Suprapubic skin (tissue), 4 donors: ENCODE results near the gene SEPTIN8. TPM values are rescaled to one million over a fixed set of nuclear protein-coding genes. Genes with fewer than 3 reads are reported as not detected.

Experiments used
- DNase-seq, 2 donors: peaks; one replicate each; pipeline ENCODE4 v3.0.0-alpha.2; 2019; ENCODE audit warnings: low spot score in 2 of 2
- H3K27ac ChIP-seq: fragments of 200-600 bp; sonication (generic); one replicate; pipeline ENCODE4 v1.5.1; 2019
- H3K27me3 ChIP-seq: fragments of 200-600 bp; sonication (generic); one replicate; pipeline ENCODE4 v1.5.1; 2019
- H3K36me3 ChIP-seq: fragments of 200-600 bp; sonication (generic); one replicate; pipeline ENCODE4 v1.5.1; 2019
- H3K4me1 ChIP-seq: fragments of 200-600 bp; sonication (generic); one replicate; pipeline ENCODE4 v1.5.1; 2019
- H3K4me3 ChIP-seq: fragments of 200-600 bp; sonication (generic); one replicate; pipeline ENCODE4 v1.5.1; 2019; ENCODE audit warnings: mild to moderate bottlenecking
- H3K9me3 ChIP-seq: fragments of 200-600 bp; sonication (generic); one replicate; pipeline ENCODE4 v1.5.1; 2019
- EP300 ChIP-seq: sonication (generic); formaldehyde crosslinking; IDR thresholded peaks from one replicate; pipeline ENCODE4 v1.6.1; 2017; ENCODE audit warnings: antibody characterized with exemption
- POLR2A ChIP-seq, 2 donors: fragments of 450-650 bp; IDR thresholded peaks; one replicate each; pipeline ENCODE4 v1.6.1; 2017; ENCODE audit warnings: antibody characterized with exemption in 2 of 2, mild to moderate bottlenecking in 2 of 2, moderate library complexity in 2 of 2
- POLR2AphosphoS5 ChIP-seq, 3 donors: sonication (generic); formaldehyde crosslinking; IDR thresholded peaks; one replicate each; pipeline ENCODE4 v1.6.1; 2017; ENCODE audit warnings: antibody characterized with exemption in 3 of 3
- whole genome bisulfite sequencing: methylation state at CpG from one replicate; pipeline ENCODE4 v1.1.5; 2018; 5-methylcytosine and 5-hydroxymethylcytosine counted together
- total RNA-seq, 4 donors: library from RNA; depleted of rRNA; stranded (reverse); fragments of >200 nt; gene quantifications; one replicate each; pipeline ENCODE4 v1.1.0, GENCODE V29; 2016
- TF ChIP-seq, protein P1 (sequence below), 2 donors: fragments of 200-600 bp in 1 of 2; fragments of 450-650 bp in 1 of 2; sonication (generic) in 1 of 2; IDR thresholded peaks; one replicate each; pipeline ENCODE4 v1.5.1; 2016 to 2019; ENCODE audit warnings: antibody characterized with exemption in 2 of 2, mild to moderate bottlenecking in 1 of 2, moderate library complexity in 1 of 2

Gene SEPTIN8
- total RNA-seq, 4 donors from 2014 or later: 75.9 to 85.0 (median 80.8) TPM

DNA sequence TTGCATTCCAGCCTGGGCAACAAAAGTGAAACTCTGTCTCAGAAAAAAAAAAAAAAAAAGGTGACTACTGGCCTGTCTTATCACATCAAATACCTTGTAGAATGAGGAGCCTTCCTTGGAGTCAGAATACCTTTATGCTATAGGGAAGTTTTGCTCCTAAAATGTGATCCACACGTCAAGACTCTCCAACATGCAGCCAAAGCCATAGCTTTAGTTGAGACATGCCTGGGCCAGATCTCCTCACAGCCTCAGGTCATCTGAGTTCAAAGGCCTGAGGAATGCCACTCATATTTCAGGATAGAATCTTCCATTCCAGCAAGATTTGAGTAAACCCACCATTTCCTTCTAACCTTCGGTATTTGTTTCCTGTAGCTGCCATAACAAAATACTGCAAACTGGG lies 22.4 kb upstream of the SEPTIN8 start:
- H3K9me3 ChIP-seq: no peaks in the 10 kb centered on the region
- WGBS: 83% methylated on average over 2 of the region's 2 CpGs
- H3K4me1 ChIP-seq: no peaks in the 10 kb centered on the region
- H3K4me3 ChIP-seq: no peak overlapping the region
- TF ChIP-seq, protein P1, sequence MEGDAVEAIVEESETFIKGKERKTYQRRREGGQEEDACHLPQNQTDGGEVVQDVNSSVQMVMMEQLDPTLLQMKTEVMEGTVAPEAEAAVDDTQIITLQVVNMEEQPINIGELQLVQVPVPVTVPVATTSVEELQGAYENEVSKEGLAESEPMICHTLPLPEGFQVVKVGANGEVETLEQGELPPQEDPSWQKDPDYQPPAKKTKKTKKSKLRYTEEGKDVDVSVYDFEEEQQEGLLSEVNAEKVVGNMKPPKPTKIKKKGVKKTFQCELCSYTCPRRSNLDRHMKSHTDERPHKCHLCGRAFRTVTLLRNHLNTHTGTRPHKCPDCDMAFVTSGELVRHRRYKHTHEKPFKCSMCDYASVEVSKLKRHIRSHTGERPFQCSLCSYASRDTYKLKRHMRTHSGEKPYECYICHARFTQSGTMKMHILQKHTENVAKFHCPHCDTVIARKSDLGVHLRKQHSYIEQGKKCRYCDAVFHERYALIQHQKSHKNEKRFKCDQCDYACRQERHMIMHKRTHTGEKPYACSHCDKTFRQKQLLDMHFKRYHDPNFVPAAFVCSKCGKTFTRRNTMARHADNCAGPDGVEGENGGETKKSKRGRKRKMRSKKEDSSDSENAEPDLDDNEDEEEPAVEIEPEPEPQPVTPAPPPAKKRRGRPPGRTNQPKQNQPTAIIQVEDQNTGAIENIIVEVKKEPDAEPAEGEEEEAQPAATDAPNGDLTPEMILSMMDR (IDR thresholded peaks at IDR 0.05): no peak
- TF ChIP-seq POLR2A (IDR thresholded peaks at IDR 0.05) (no peak), POLR2AphosphoS5 (IDR thresholded peaks at IDR 0.05) (no peak), EP300 (no peak)
- no peak overlapping the region for H3K27ac ChIP-seq
- H3K36me3 ChIP-seq: no peaks in the 10 kb centered on the region
- peak in 1 of 2 donors; percentile 20 for DNase-seq
- H3K27me3 ChIP-seq: no peaks in the 10 kb centered on the region

DNA sequence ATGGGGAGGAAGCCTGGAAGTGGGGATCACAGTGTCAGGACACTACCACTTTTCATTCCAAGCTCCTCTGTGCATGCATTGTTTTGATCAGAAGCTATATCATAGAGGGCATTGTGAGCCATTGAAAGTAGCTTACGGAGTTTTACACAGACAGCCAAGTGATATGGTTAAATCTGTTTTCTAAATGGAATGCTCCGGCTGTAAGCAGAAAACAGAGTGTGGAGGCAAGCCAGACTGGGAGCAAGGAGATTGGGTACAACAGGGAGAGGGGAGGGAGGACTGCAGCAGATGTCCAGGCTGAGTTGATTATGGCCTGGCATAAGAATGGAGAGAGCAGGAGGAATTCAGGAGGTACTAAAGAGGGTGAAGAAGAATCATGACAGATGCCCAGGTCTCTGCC lies 20.6 kb upstream of the SEPTIN8 start:
- H3K27ac ChIP-seq: no peak overlapping the region
- DNase-seq: peak in 1 of 2 donors; percentile 24
- 53% methylated on average over 2 of the region's 2 CpGs for WGBS
- no peaks in the 10 kb centered on the region for H3K9me3 ChIP-seq
- TF ChIP-seq, protein P1 (IDR thresholded peaks at IDR 0.05): no peak
- TF ChIP-seq EP300 (no peak), POLR2A (IDR thresholded peaks at IDR 0.05) (no peak)
- H3K4me3 ChIP-seq: no peak overlapping the region
- no peaks in the 10 kb centered on the region for H3K4me1 ChIP-seq
- no peaks in the 10 kb centered on the region for H3K36me3 ChIP-seq
- no peaks in the 10 kb centered on the region for H3K27me3 ChIP-seq

DNA sequence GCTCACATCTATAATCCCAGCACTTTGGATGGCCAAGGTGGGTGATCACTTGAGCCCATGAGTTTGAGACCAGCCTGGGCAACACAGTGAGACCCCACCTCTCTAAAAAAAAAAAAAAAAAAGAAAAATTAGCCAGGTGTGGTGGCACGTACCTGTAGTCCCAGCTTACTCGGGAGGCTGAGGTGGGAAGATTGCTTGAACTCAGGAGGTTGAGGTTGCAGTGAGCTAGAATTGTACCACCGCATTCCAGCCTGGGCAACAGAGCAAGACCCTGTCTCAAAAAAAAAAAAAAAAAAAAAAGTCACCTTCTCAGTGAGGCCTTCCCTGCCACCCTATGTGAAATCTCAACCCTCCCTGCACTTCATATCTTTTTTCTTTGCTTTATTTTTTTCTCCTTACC lies 14.0 kb upstream of the SEPTIN8 start:
- no peaks in the 10 kb centered on the region for H3K9me3 ChIP-seq
- TF ChIP-seq EP300: no peak
- no peak for TF ChIP-seq POLR2AphosphoS5 (IDR thresholded peaks at IDR 0.05)
- TF ChIP-seq POLR2A (IDR thresholded peaks at IDR 0.05): no peak
- TF ChIP-seq, protein P1 (IDR thresholded peaks at IDR 0.05): no peak
- 87% methylated on average over 3 of the region's 3 CpGs for WGBS
- DNase-seq: peak in 1 of 2 donors; percentile 21
- H3K4me3 ChIP-seq: no peak overlapping the region
- H3K27ac ChIP-seq: no peak overlapping the region
- no peaks in the 10 kb centered on the region for H3K36me3 ChIP-seq
- no peaks in the 10 kb centered on the region for H3K4me1 ChIP-seq
- peaks cover 4% of the 10 kb centered on the region for H3K27me3 ChIP-seq

DNA sequence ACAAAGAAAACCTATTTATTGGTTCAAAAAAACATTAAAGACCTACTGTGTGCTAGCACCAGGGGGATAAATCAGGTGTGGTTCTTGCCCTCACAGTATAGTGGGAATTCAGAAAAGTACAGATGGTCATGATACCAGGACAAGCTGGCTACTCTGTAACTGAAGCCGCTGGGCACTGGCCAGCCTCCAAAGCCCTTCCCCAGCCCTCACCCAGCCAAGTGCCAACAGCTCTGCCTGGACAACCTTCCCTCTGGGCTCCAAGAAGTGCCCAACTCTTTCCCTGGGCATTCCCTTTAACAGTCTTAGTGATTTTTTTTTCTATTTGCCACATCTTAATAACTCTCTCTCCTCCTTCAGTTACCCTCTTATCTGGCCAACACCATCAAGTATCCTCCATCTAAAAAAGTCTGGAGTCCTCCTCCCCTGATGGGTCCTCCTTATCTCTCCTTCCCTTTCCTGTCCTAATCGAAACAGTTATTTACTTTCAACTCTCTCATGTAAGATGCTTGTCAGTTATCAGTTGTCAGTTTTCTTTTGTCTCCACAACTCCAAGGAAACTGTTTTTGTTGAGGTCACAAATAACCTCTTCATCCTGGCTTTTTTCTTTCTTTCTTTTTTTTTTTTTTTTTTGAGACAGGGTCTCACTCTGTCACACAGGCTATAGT lies 13.3 kb upstream of the SEPTIN8 start:
- Histone ChIP-seq H3K4me1 (no peaks in the 10 kb centered on the region), H3K4me3 (no peak overlapping the region), H3K27me3 (peaks cover 4% of the 10 kb centered on the region), H3K9me3 (no peaks in the 10 kb centered on the region), H3K36me3 (no peaks in the 10 kb centered on the region), H3K27ac (no peak overlapping the region)
- DNase-seq: peak in 1 of 2 donors; percentile 21
- 67% methylated on average over 2 of the region's 2 CpGs for WGBS
- TF ChIP-seq EP300: no peak
- TF ChIP-seq POLR2A (IDR thresholded peaks at IDR 0.05): no peak
- no peak for TF ChIP-seq POLR2AphosphoS5 (IDR thresholded peaks at IDR 0.05)
- TF ChIP-seq, protein P1 (IDR thresholded peaks at IDR 0.05): no peak

DNA sequence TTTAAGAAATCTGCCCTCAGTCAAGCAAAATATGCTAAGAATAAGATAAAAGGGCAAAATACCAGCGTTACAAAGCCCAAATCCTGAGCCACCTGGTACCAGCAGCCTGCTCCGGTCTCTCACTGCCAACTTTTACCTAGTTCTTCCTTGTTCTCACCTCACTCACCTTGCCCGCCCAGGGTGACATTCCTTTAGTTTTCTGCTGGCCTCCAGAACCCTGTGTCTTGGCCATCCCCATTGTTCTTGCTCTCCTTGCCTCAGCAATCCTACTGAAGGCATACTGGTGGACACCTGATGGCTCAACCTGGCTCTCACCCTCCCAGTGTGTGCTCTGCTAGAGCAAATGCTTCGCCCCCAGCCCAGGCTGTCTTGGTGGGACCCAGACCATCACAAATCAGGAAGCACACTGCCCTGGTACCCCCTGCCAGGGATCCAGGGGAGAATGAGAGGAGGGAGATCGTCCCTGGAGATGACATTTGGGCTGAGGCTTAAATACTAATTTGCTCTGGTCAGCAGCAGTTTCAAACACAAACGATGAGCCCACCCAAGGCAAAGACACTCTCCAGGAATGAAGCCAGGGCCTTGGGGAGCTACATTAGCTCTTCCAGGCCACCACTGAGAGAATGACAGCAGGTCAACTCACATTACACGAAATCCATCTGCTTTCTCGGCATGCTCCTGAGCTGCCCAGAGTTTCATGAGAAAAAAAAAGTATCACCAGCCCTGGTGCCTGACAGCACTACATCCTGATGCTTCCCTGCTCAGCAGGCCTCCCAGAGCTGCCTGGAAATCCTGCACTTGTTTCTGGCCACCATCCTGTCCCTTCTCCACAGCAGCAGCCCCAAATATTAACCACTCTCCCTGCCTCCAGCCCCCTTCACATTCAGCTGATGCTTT lies 12.2 kb upstream of the SEPTIN8 start:
- peaks cover 4% of the 10 kb centered on the region for H3K27me3 ChIP-seq
- no peak for TF ChIP-seq POLR2AphosphoS5 (IDR thresholded peaks at IDR 0.05)
- TF ChIP-seq EP300: no peak
- TF ChIP-seq POLR2A (IDR thresholded peaks at IDR 0.05): no peak
- TF ChIP-seq, protein P1 (IDR thresholded peaks at IDR 0.05): no peak
- 84% methylated on average over 8 of the region's 8 CpGs for WGBS
- H3K36me3 ChIP-seq: no peaks in the 10 kb centered on the region
- no peaks in the 10 kb centered on the region for H3K4me1 ChIP-seq
- no peaks in the 10 kb centered on the region for H3K9me3 ChIP-seq
- peak in 1 of 2 donors; percentile 43 for DNase-seq
- no peak overlapping the region for H3K27ac ChIP-seq
- no peak overlapping the region for H3K4me3 ChIP-seq
